Mammary epithelial cell (primary cell): ENCODE measurements around the gene HGS.

Source experiments
- CTCF ChIP-seq, 2 donors: IDR thresholded peaks in 1 of 2; conservative IDR thresholded peaks in 1 of 2; 2 replicates each; pipeline ENCODE4 v1.5.1; 2011 to 2012; ENCODE audit warnings: inconsistent platforms in 2 of 2, low read length in 2 of 2, mild to moderate bottlenecking in 2 of 2, control low read depth in 1 of 2, low read depth in 1 of 2; ENCODE audit not compliant: insufficient read depth in 1 of 2; ENCODE audit errors: extremely low read depth in 1 of 2
- EZH2 ChIP-seq: IDR thresholded peaks from 2 replicates; pipeline ENCODE4 v1.6.1; 2012; ENCODE audit warnings: low read length, inconsistent platforms, borderline replicate concordance

- TF ChIP-seq CTCF (conservative IDR thresholded peaks at IDR 0.05 in 1 of 2, IDR thresholded peaks at IDR 0.05 in 1 of 2; ENCODE audit: extremely low read depth in 1 of 2, insufficient read depth in 1 of 2, low read depth in 1 of 2, low read length in 2 of 2) (no peak), EZH2 (no peak)
Observed at GRCh38 chr17:81683584-81684441, at the start of gene HGS, which contains the start of gene ARL16.
